Endothelial cell of umbilical vein (primary cell): Measurements from ENCODE around the gene LGR6. TPM values are rescaled to one million over a fixed set of nuclear protein-coding genes. Genes with fewer than 3 reads are reported as not detected.

Experiments used
- BruUV-seq: library from RNA; stranded (reverse); fragments of 400-500 nt; replicated peaks from 2 replicates; lab custom pipeline; 2021; lab: Mats Ljungman, UMichigan
- CTCF ChIA-PET: fragments of 300-600, 350-600 bp; sonication (Branson Sonifier 250); formaldehyde crosslinking; loops from one replicate; lab custom pipeline; 2021; ENCODE audit warnings: antibody characterized with exemption, inconsistent platforms; lab: Charles Lee
- POLR2A ChIA-PET: fragments of 300-600, 350-600 bp; sonication (Branson Sonifier 250); formaldehyde crosslinking; loops from one replicate; lab custom pipeline; 2021; ENCODE audit warnings: antibody characterized with exemption, inconsistent platforms; lab: Charles Lee
- DNase-seq: peaks from one replicate; pipeline ENCODE4 v3.0.0-alpha.2; 2011; ENCODE audit warnings: low read depth, low spot score
- FAIRE-seq: peaks from 2 replicates; lab custom pipeline; 2011; peaks lifted over from hg19 to GRCh38; lab: Jason Lieb, UNC
- H2AFZ ChIP-seq: 2 replicates; pipeline ENCODE4 v1.6.0; 2012; ENCODE audit warnings: low read depth, low read length, control low read depth, inconsistent platforms
- H3K27ac ChIP-seq: 2 replicates; pipeline ENCODE4 v1.5.1; 2011; ENCODE audit warnings: low read depth, mild to moderate bottlenecking, control low read depth, low read length, moderate library complexity; ENCODE audit not compliant: insufficient read depth
- H3K27me3 ChIP-seq, 2 experiments: 2 replicates each; pipeline versions ENCODE4 v1.6.0 to v1.6.1; 2011; ENCODE audit warnings: low read length in 2 of 2, mixed read lengths in 1 of 2; ENCODE audit not compliant: control insufficient read depth in 2 of 2, insufficient read depth in 2 of 2
- H3K36me3 ChIP-seq, 2 experiments: 2 replicates in 1 of 2; 3 replicates in 1 of 2; pipeline ENCODE4 v1.5.1; 2011; ENCODE audit warnings: low read length in 2 of 2, mild to moderate bottlenecking in 1 of 2, moderate library complexity in 1 of 2; ENCODE audit not compliant: control insufficient read depth in 2 of 2, insufficient read depth in 2 of 2; ENCODE audit errors: extremely low read depth in 1 of 2
- H3K4me1 ChIP-seq: 3 replicates; pipeline ENCODE4 v1.5.1; 2011; ENCODE audit warnings: mild to moderate bottlenecking, low read length; ENCODE audit not compliant: control insufficient read depth, insufficient read depth; ENCODE audit errors: extremely low read depth
- H3K4me2 ChIP-seq: 2 replicates; pipeline ENCODE4 v1.6.1; 2011; ENCODE audit warnings: low read length, control low read depth, mixed read lengths; ENCODE audit not compliant: insufficient read depth
- H3K4me3 ChIP-seq, 3 experiments: fragments of 200-600 bp in 1 of 3; sonication (generic), shearing (Covaris generic) in 1 of 3; replicated peaks in 1 of 3; 2 replicates each; pipeline ENCODE4 v1.5.1; 2011 to 2016; ENCODE audit warnings: control low read depth in 3 of 3, low read length in 3 of 3, mild to moderate bottlenecking in 2 of 3, inconsistent platforms in 1 of 3, low read depth in 1 of 3, moderate library complexity in 1 of 3; ENCODE audit not compliant: insufficient read depth in 1 of 3
- H3K79me2 ChIP-seq: 2 replicates; pipeline ENCODE4 v1.6.0; 2012; ENCODE audit warnings: low read length, inconsistent platforms; ENCODE audit not compliant: control insufficient read depth, insufficient read depth
- H3K9ac ChIP-seq: replicated peaks from 2 replicates; pipeline ENCODE3; 2011; ENCODE audit warnings: low read length, control low read depth; ENCODE audit not compliant: insufficient read depth; ENCODE audit errors: extremely low read depth
- H3K9me1 ChIP-seq: replicated peaks from 3 replicates; pipeline ENCODE4 v1.6.0; 2011; ENCODE audit warnings: mild to moderate bottlenecking, low read length; ENCODE audit not compliant: control insufficient read depth, insufficient read depth; ENCODE audit errors: extremely low read depth
- H3K9me3 ChIP-seq: replicated peaks from 2 replicates; pipeline ENCODE4 v1.5.1; 2012; ENCODE audit warnings: low read length, inconsistent platforms; ENCODE audit not compliant: control insufficient read depth, insufficient read depth
- H4K20me1 ChIP-seq: replicated peaks from 2 replicates; pipeline ENCODE3; 2011; ENCODE audit warnings: mild to moderate bottlenecking, low read length; ENCODE audit not compliant: control insufficient read depth, insufficient read depth; ENCODE audit errors: extremely low read depth
- FOS ChIP-seq: IDR thresholded peaks from 2 replicates; pipeline ENCODE4 v1.6.1; 2011; ENCODE audit warnings: mild to moderate bottlenecking, low read length, moderate library complexity, borderline replicate concordance; ENCODE audit not compliant: insufficient read depth
- GATA2 ChIP-seq: IDR thresholded peaks from 2 replicates; pipeline ENCODE4 v1.7.0; 2011; ENCODE audit warnings: low read depth, mild to moderate bottlenecking, moderate library complexity, mixed read lengths, low read length; ENCODE audit not compliant: insufficient read length, insufficient read depth
- JUN ChIP-seq: IDR thresholded peaks from 2 replicates; pipeline ENCODE4 v1.6.1; 2011; ENCODE audit warnings: borderline replicate concordance, low read depth; ENCODE audit not compliant: insufficient read length, insufficient read depth
- MYC ChIP-seq: IDR thresholded peaks from one replicate; pipeline ENCODE4 v1.6.1; 2011; ENCODE audit warnings: mild to moderate bottlenecking, low read depth, low read length
- POLR2A ChIP-seq: IDR thresholded peaks from 2 replicates; pipeline ENCODE4 v1.6.1; 2012; ENCODE audit warnings: low read depth, mild to moderate bottlenecking, control low read depth, low read length
- POLR2AphosphoS5 ChIP-seq: IDR thresholded peaks from 2 replicates; pipeline ENCODE4 v1.6.1; 2012; ENCODE audit warnings: low read depth, mild to moderate bottlenecking, control low read depth, low read length, moderate library complexity; ENCODE audit not compliant: insufficient read depth
- dilution Hi-C: fragments of 300-500 bp; cut with MboI; formaldehyde crosslinking; loops from one replicate; pipeline ENCODE4 v1.15.0; 2019; ENCODE audit warnings: low sequenced_read_pairs; ENCODE audit not compliant: extremely low pct_ligation_motif_present
- intact Hi-C: fragments of 100-400 bp; cut with micrococcal nuclease; formaldehyde crosslinking; loops from one replicate; pipeline ENCODE4 v1.10.0; 2022
- polyA plus RNA-seq, 4 experiments: library from polyadenylated mRNA; depleted of rRNA in 3 of 4; stranded (reverse) in 3 of 4; unstranded in 1 of 4; fragments of >200 nt; gene quantifications; 2 replicates each; pipeline versions ENCODE4 v1.2.1 to v1.2.3, GENCODE V29; 2011 to 2012; ENCODE audit warnings: missing spikeins in 1 of 4
- total RNA-seq: library from RNA; stranded (reverse); gene quantifications from 2 replicates; pipeline ENCODE4 v1.2.3, GENCODE V29; 2021
- TF ChIP-seq, protein P1 (sequence below), 2 donors: IDR thresholded peaks; 1 replicate in 1 of 2; 2 replicates in 1 of 2; pipeline ENCODE4 v1.5.1; 2011; ENCODE audit warnings: low read length in 2 of 2, mild to moderate bottlenecking in 2 of 2, moderate library complexity in 2 of 2, control low read depth in 1 of 2, inconsistent platforms in 1 of 2, low read depth in 1 of 2; ENCODE audit not compliant: insufficient read depth in 1 of 2; ENCODE audit errors: extremely low read depth in 1 of 2
- TF ChIP-seq, protein P2 (sequence below): IDR thresholded peaks from 2 replicates; pipeline ENCODE4 v1.6.1; 2011; ENCODE audit not compliant: insufficient read depth, insufficient read length

Gene LGR6
- total and polyA plus RNA-seq, 2 donors (not counting 3 experiments of a cell fraction or from before 2014, with no cell fraction given) = not detected

DNA sequence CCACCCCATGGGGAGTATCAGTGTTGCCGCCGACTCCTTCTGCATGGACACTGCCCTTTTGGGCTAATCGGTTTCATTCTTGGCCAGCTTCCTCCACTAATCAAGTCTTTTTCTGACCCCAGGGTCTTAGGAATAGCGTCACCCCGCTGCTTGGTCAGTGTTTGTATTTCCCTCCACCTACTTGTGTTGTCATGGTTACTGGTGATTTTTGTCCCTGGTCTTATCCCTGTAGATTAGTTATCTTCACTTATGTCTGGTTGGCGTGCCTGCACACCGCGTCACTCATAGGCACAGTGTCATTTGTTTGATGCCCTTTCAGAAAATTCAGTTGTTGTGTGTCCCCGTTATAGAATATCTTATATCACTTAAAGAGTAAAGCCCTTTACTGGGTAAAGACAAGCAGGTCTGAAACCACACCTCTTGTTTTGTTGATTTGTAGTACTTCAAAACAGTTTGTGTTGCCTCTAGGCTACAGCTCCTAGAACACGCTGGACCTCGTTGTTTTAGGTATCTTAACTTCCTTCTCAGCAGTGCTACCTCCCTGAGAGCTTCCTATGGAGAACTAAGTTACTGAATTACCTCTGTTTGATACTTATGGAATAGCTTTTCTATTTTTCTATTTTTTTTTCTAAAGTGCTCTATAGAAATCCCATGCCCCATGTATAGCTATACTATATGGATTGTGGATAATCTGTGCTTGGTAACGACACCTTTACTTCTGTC lies 155.8 kb downstream of the LGR6 start:
- H3K4me3 ChIP-seq = peak overlapping the region; percentile 44 to 75 (median 55)
- BruUV-seq = TSS peak; percentile 25
- dilution Hi-C loops = no loop called here
- TF ChIP-seq GATA2 (no peak), MYC (no peak), JUN (peak; percentile 19), FOS (no peak), POLR2A (no peak), POLR2AphosphoS5 (no peak)
- TF ChIP-seq, protein P1, sequence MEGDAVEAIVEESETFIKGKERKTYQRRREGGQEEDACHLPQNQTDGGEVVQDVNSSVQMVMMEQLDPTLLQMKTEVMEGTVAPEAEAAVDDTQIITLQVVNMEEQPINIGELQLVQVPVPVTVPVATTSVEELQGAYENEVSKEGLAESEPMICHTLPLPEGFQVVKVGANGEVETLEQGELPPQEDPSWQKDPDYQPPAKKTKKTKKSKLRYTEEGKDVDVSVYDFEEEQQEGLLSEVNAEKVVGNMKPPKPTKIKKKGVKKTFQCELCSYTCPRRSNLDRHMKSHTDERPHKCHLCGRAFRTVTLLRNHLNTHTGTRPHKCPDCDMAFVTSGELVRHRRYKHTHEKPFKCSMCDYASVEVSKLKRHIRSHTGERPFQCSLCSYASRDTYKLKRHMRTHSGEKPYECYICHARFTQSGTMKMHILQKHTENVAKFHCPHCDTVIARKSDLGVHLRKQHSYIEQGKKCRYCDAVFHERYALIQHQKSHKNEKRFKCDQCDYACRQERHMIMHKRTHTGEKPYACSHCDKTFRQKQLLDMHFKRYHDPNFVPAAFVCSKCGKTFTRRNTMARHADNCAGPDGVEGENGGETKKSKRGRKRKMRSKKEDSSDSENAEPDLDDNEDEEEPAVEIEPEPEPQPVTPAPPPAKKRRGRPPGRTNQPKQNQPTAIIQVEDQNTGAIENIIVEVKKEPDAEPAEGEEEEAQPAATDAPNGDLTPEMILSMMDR (IDR thresholded peaks at IDR 0.05; ENCODE audit: extremely low read depth in 1 of 2, insufficient read depth in 1 of 2, low read depth in 1 of 2, low read length in 2 of 2) = no peak
- TF ChIP-seq, protein P2, sequence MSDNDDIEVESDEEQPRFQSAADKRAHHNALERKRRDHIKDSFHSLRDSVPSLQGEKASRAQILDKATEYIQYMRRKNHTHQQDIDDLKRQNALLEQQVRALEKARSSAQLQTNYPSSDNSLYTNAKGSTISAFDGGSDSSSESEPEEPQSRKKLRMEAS = no peak
- H3K9me1 ChIP-seq = no peaks in the 10 kb centered on the region
- no peaks in the 10 kb centered on the region for H3K9me3 ChIP-seq
- peak overlapping the region; percentile 68 for H2AFZ ChIP-seq
- peak; percentile 4 for FAIRE-seq
- DNase-seq = peak; percentile 81
- H4K20me1 ChIP-seq = no peaks in the 10 kb centered on the region
- peak overlapping the region; percentile 52 for H3K27ac ChIP-seq
- peak overlapping the region; percentile 81 for H3K9ac ChIP-seq
- peaks cover 7% of the 10 kb centered on the region for H3K4me1 ChIP-seq
- ChIA-PET CTCF (interaction anchor here (0.6 to 4.2 kb wide), 3 partner anchors 156 to 371 kb away, joined by 4 to 14 read pairs (median 5); partner anchors contain the start of gene LGR6), POLR2A (no interaction called here)
- H3K4me2 ChIP-seq = peak overlapping the region; percentile 92
- peaks cover 7% of the 10 kb centered on the region for H3K79me2 ChIP-seq
- H3K27me3 ChIP-seq = no peaks in the 10 kb centered on the region
- H3K36me3 ChIP-seq = no peaks in the 10 kb centered on the region
- intact Hi-C loops = loop anchor here (5.0 to 10.0 kb wide), 2 partner anchors 113 to 615 kb away; partner anchors contain the start of gene CYB5R1
